B cell (primary cell): ENCODE measurements around the gene PRRC2C. TPM values are rescaled to one million over a fixed set of nuclear protein-coding genes. Genes with fewer than 3 reads are reported as not detected.

ENCODE experiments used
- ATAC-seq: fragments of 200-7000 bp; cut with Tn5 transposase; one replicate; pipeline ENCODE4 v1.10.0; 2021; ENCODE audit warnings: low read depth, mild to moderate bottlenecking, moderate number of reproducible peaks, moderate library complexity
- CTCF ChIA-PET: fragments of 350-600 bp; sonication (Branson Sonifier 250); formaldehyde crosslinking; loops from one replicate; lab custom pipeline; 2021; ENCODE audit warnings: antibody characterized with exemption, inconsistent platforms; lab: Charles Lee
- POLR2A ChIA-PET: fragments of 350-600 bp; sonication (Branson Sonifier 250); formaldehyde crosslinking; loops from one replicate; lab custom pipeline; 2021; ENCODE audit warnings: antibody characterized with exemption; lab: Charles Lee
- DNase-seq: peaks from one replicate; pipeline ENCODE4 v3.0.0; 2013
- H2AFZ ChIP-seq: 2 replicates; pipeline ENCODE4 v1.6.1; 2012; ENCODE audit warnings: mild to moderate bottlenecking, low read depth, low read length; ENCODE audit not compliant: insufficient read depth, poor library complexity, severe bottlenecking
- H3K27ac ChIP-seq, 2 donors: 1 replicate in 1 of 2; 2 replicates in 1 of 2; pipeline ENCODE4 v1.5.1; 2012 to 2013; ENCODE audit warnings: low read length in 2 of 2, mild to moderate bottlenecking in 2 of 2, moderate library complexity in 1 of 2
- H3K27me3 ChIP-seq, 4 experiments: fragments of 200-600 bp in 1 of 4; sonication (generic) in 1 of 4; replicated peaks in 1 of 4; 1 replicate in 2 of 4; 2 replicates in 2 of 4; pipeline versions ENCODE4 v1.6.1 to v1.7.0; 2013 to 2016; ENCODE audit warnings: low read length in 3 of 4, mild to moderate bottlenecking in 2 of 4, mixed read lengths in 1 of 4, moderate library complexity in 1 of 4; ENCODE audit not compliant: insufficient read depth in 4 of 4, control insufficient read depth in 3 of 4; ENCODE audit errors: control extremely low read depth in 1 of 4
- H3K36me3 ChIP-seq, 2 experiments: replicated peaks in 1 of 2; 1 replicate in 1 of 2; 2 replicates in 1 of 2; pipeline versions ENCODE4 v1.6.1 to v1.7.1; 2013; ENCODE audit warnings: low read length in 1 of 2; ENCODE audit not compliant: insufficient read depth in 2 of 2, control insufficient read depth in 1 of 2; ENCODE audit errors: control extremely low read depth in 1 of 2, extremely low read depth in 1 of 2
- H3K4me1 ChIP-seq, 2 donors: fragments of 200-600 bp in 1 of 2; sonication (generic) in 1 of 2; 1 replicate in 1 of 2; 2 replicates in 1 of 2; pipeline versions ENCODE4 v1.5.1 to v1.6.1; 2013 to 2017; ENCODE audit warnings: low read length in 2 of 2; ENCODE audit not compliant: control insufficient read depth in 2 of 2, insufficient read depth in 2 of 2
- H3K4me2 ChIP-seq: replicated peaks from 2 replicates; pipeline ENCODE3; 2012; ENCODE audit warnings: mild to moderate bottlenecking, low read depth, low read length; ENCODE audit not compliant: poor library complexity, severe bottlenecking
- H3K4me3 ChIP-seq, 5 experiments: fragments of 200-600 bp in 1 of 5; sonication (generic) in 1 of 5; 1 replicate in 3 of 5; 2 replicates in 2 of 5; pipeline versions ENCODE4 v1.5.1 to v1.7.0; 2011 to 2016; ENCODE audit warnings: low read length in 4 of 5, mild to moderate bottlenecking in 4 of 5, low read depth in 2 of 5, control low read depth in 1 of 5, moderate library complexity in 1 of 5; ENCODE audit not compliant: insufficient read depth in 1 of 5; ENCODE audit errors: control extremely low read depth in 1 of 5, extremely low read depth in 1 of 5
- H3K79me2 ChIP-seq: fragments of 200-600 bp; sonication (generic); one replicate; pipeline ENCODE4 v1.6.0; 2016; ENCODE audit warnings: low read length; ENCODE audit not compliant: control insufficient read depth, insufficient read depth
- H3K9ac ChIP-seq: fragments of 200-600 bp; sonication (generic); 2 replicates; pipeline ENCODE4 v1.6.1; 2017; ENCODE audit warnings: mild to moderate bottlenecking, low read length, moderate library complexity
- H3K9me3 ChIP-seq, 3 donors: one replicate each; pipeline versions ENCODE4 v1.6.1 to v1.7.1; 2013; ENCODE audit warnings: low read length in 2 of 3; ENCODE audit not compliant: control insufficient read depth in 2 of 3, insufficient read depth in 1 of 3; ENCODE audit errors: control extremely low read depth in 1 of 3
- H4K20me1 ChIP-seq: 2 replicates; pipeline ENCODE4 v1.6.0; 2012; ENCODE audit warnings: mild to moderate bottlenecking, low read length; ENCODE audit not compliant: insufficient read depth, control insufficient read depth, poor library complexity, severe bottlenecking
- H3K27ac Mint-ChIP-seq: one replicate; pipeline ENCODE4 v1.8.0; 2021; ENCODE audit warnings: mixed read lengths
- H3K27me3 Mint-ChIP-seq: one replicate; pipeline ENCODE4 v1.8.0; 2021; ENCODE audit warnings: mixed read lengths
- H3K4me1 Mint-ChIP-seq: one replicate; pipeline ENCODE4 v1.8.0; 2021; ENCODE audit warnings: mixed read lengths
- H3K4me3 Mint-ChIP-seq: one replicate; pipeline ENCODE4 v1.8.0; 2021; ENCODE audit warnings: mixed read lengths
- H3K9me3 Mint-ChIP-seq: one replicate; pipeline ENCODE4 v1.8.0; 2022; ENCODE audit warnings: mixed read lengths; ENCODE audit not compliant: insufficient read depth
- EZH2 ChIP-seq: IDR thresholded peaks from 2 replicates; pipeline ENCODE4 v1.6.1; 2012; ENCODE audit warnings: borderline replicate concordance, low read depth, mild to moderate bottlenecking, moderate library complexity, low read length; ENCODE audit not compliant: insufficient read depth, poor library complexity, severe bottlenecking
- WGBS: methylation state at CpG from one replicate; pipeline ENCODE4 v1.1.5; 2013; ENCODE audit warnings: missing lambda C conversion rate; ENCODE audit not compliant: insufficient coverage; 5-methylcytosine and 5-hydroxymethylcytosine counted together
- intact Hi-C: fragments of 100-400 bp; cut with micrococcal nuclease; formaldehyde crosslinking; loops from one replicate; pipeline ENCODE4 v1.10.0; 2022
- polyA plus RNA-seq: library from polyadenylated mRNA; depleted of rRNA; stranded (reverse); fragments of >200 nt; gene quantifications from 2 replicates; pipeline ENCODE4 v1.2.3, GENCODE V29; 2012
- total RNA-seq, 2 donors: library from RNA; stranded (reverse); fragments of 120-200 nt in 1 of 2; gene quantifications; 1 replicate in 1 of 2; 2 replicates in 1 of 2; pipeline versions ENCODE4 v1.2.3 to v1.2.4, GENCODE V29; 2013 to 2022
- TF ChIP-seq, protein P1 (sequence below): fragments of 200-600 bp; IDR thresholded peaks from one replicate; pipeline ENCODE4 v1.8.0; 2022; ENCODE audit warnings: antibody characterized with exemption, mild to moderate bottlenecking

The PRRC2C gene
- total and polyA plus RNA-seq, 2 donors (not counting 1 experiment from before 2014, with no cell fraction given), result 65.4 to 305 TPM

DNA sequence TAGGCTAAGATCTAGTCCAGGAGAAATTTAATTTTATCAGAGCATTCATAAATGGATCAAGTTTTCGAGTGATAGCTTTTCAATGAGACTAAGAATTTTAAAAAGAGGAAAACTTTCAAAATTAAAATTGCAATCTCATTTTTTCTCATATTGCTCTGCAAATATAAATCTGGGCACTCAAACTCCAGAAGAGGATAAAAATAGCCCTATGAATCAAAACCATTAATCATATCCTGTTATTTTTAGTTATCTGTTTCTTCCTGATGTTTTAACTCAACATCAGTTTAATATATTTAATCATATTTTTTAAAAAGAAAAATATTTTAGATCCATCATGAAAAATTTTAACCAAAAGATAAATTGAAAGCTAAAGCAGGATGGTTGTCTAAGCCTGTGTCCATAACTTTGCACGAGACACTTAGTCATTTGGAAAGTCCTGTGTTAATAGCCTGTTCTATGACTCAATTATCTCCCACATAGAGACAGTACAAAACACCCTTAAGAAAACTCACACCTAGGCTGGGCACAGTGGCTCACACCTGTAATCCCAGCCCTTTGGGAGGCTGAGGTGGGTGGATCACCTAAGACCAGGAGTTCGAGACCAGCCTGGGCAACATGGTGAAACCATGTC, 17.1 kb upstream of the PRRC2C start:
- WGBS, result no CpG with 5 or more reads among the region's 3 CpGs
- ChIA-PET CTCF (no interaction called here), POLR2A (no interaction called here)

DNA sequence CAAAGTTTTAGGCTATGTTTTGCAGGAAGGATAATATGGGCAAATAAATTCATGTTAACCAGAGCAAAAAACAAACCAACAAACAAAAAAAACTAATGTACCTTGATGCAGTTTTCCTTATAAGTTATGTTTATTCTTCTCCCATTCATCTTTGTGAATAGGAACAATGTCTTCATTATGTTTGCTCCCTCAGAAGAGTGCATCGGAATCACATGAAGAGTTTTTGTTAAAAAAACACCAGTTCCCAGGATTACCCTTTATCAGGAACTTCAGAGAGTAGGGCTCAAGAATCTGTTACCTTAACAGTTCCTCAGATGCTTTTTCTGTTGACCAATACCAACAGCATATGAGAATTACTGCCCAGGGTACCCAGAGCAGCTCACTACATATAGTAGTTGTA, 14.6 kb upstream of the PRRC2C start:
- Histone ChIP-seq H2AFZ (no peak overlapping the region), H3K27me3 (no peaks in the 10 kb centered on the region), H3K9ac (no peak overlapping the region), H3K9me3 (no peaks in the 10 kb centered on the region), H3K4me2 (no peak overlapping the region), H3K4me1 (no peaks in the 10 kb centered on the region), H3K36me3 (no peaks in the 10 kb centered on the region), H4K20me1 (no peaks in the 10 kb centered on the region), H3K79me2 (no peaks in the 10 kb centered on the region), H3K27ac (no peak overlapping the region), H3K4me3 (no peak overlapping the region)
- Mint-ChIP-seq H3K9me3 (peaks cover 5% of the 10 kb centered on the region), H3K27me3 (peaks cover 14% of the 10 kb centered on the region), H3K4me1 (no peaks in the 10 kb centered on the region), H3K4me3 (no peak overlapping the region), H3K27ac (no peak overlapping the region)
- ATAC-seq, result no peak
- POLR2A ChIA-PET, result no interaction called here
- CTCF ChIA-PET, result no interaction called here
- no peak for DNase-seq
- intact Hi-C loops, result no loop called here
- WGBS, result 100% methylated on average over 1 of the region's 1 CpG
- TF ChIP-seq EZH2, result no peak
- TF ChIP-seq, protein P1, sequence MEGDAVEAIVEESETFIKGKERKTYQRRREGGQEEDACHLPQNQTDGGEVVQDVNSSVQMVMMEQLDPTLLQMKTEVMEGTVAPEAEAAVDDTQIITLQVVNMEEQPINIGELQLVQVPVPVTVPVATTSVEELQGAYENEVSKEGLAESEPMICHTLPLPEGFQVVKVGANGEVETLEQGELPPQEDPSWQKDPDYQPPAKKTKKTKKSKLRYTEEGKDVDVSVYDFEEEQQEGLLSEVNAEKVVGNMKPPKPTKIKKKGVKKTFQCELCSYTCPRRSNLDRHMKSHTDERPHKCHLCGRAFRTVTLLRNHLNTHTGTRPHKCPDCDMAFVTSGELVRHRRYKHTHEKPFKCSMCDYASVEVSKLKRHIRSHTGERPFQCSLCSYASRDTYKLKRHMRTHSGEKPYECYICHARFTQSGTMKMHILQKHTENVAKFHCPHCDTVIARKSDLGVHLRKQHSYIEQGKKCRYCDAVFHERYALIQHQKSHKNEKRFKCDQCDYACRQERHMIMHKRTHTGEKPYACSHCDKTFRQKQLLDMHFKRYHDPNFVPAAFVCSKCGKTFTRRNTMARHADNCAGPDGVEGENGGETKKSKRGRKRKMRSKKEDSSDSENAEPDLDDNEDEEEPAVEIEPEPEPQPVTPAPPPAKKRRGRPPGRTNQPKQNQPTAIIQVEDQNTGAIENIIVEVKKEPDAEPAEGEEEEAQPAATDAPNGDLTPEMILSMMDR, result no peak

More for the DNA sequence above, 17.1 kb upstream of the PRRC2C start:
- Histone ChIP-seq H3K9me3 (no peaks in the 10 kb centered on the region), H3K4me2 (no peak overlapping the region), H3K79me2 (no peaks in the 10 kb centered on the region), H3K4me1 (no peaks in the 10 kb centered on the region), H3K36me3 (no peaks in the 10 kb centered on the region), H3K27ac (no peak overlapping the region), H2AFZ (no peak overlapping the region), H4K20me1 (no peaks in the 10 kb centered on the region), H3K9ac (no peak overlapping the region), H3K4me3 (no peak overlapping the region), H3K27me3 (no peaks in the 10 kb centered on the region)
- DNase-seq, result no peak
- peaks cover 4% of the 10 kb centered on the region for H3K9me3 Mint-ChIP-seq
- H3K27me3 Mint-ChIP-seq, result peaks cover 8% of the 10 kb centered on the region
- TF ChIP-seq, protein P1, result no peak
- no peak for TF ChIP-seq EZH2
- no peak for ATAC-seq
- no peak overlapping the region for H3K4me3 Mint-ChIP-seq
- intact Hi-C loops, result no loop called here
- no peaks in the 10 kb centered on the region for H3K4me1 Mint-ChIP-seq
- no peak overlapping the region for H3K27ac Mint-ChIP-seq
